NB4 (cell line): ENCODE measurements around the gene ESYT2.

Experiments used
- CTCF ChIP-seq: IDR thresholded peaks from one replicate; pipeline ENCODE4 v1.5.1; 2012; ENCODE audit warnings: low read depth, low read length
- MAX ChIP-seq: IDR thresholded peaks from 2 replicates; pipeline ENCODE4 v1.6.1; 2011; ENCODE audit warnings: low read depth, low read length
- MYC ChIP-seq: IDR thresholded peaks from 2 replicates; pipeline ENCODE4 v1.6.1; 2011; ENCODE audit warnings: low read depth, low read length
- POLR2A ChIP-seq: IDR thresholded peaks from 2 replicates; pipeline ENCODE4 v1.6.1; 2011; ENCODE audit warnings: mild to moderate bottlenecking; ENCODE audit not compliant: insufficient read length; ENCODE audit errors: extremely low read depth

GRCh38 chr7:158684329-158684728 is 145.0 kb downstream of the ESYT2 start:
- TF ChIP-seq CTCF (no peak), POLR2A (no peak), MAX (no peak), MYC (no peak)
